Transverse colon (tissue), 4 donors: ENCODE results near the gene GRIFIN.

Source experiments
- EP300 ChIP-seq: sonication (generic); formaldehyde crosslinking; IDR thresholded peaks from one replicate; pipeline ENCODE4 v1.6.1; 2017; ENCODE audit warnings: antibody characterized with exemption, low read depth
- POLR2A ChIP-seq: fragments of 450-650 bp; IDR thresholded peaks from one replicate; pipeline ENCODE4 v1.6.1; 2016; ENCODE audit warnings: antibody characterized with exemption, mild to moderate bottlenecking, moderate library complexity
- POLR2AphosphoS5 ChIP-seq, 3 donors: sonication (generic); formaldehyde crosslinking; IDR thresholded peaks; one replicate each; pipeline ENCODE4 v1.6.1; 2016; ENCODE audit warnings: antibody characterized with exemption in 3 of 3
- TF ChIP-seq, protein P1 (sequence below), 5 experiments: fragments of 200-600 bp in 3 of 5; fragments of 450-650 bp in 2 of 5; sonication (generic) in 3 of 5; IDR thresholded peaks; 1 replicate in 2 of 5; 2 replicates in 3 of 5; pipeline ENCODE4 v1.5.1; 2016 to 2017; ENCODE audit warnings: antibody characterized with exemption in 5 of 5, inconsistent platforms in 3 of 5, mild to moderate bottlenecking in 2 of 5, moderate library complexity in 1 of 5

- no peak for TF ChIP-seq POLR2AphosphoS5 (IDR thresholded peaks at IDR 0.05)
- TF ChIP-seq, protein P1, sequence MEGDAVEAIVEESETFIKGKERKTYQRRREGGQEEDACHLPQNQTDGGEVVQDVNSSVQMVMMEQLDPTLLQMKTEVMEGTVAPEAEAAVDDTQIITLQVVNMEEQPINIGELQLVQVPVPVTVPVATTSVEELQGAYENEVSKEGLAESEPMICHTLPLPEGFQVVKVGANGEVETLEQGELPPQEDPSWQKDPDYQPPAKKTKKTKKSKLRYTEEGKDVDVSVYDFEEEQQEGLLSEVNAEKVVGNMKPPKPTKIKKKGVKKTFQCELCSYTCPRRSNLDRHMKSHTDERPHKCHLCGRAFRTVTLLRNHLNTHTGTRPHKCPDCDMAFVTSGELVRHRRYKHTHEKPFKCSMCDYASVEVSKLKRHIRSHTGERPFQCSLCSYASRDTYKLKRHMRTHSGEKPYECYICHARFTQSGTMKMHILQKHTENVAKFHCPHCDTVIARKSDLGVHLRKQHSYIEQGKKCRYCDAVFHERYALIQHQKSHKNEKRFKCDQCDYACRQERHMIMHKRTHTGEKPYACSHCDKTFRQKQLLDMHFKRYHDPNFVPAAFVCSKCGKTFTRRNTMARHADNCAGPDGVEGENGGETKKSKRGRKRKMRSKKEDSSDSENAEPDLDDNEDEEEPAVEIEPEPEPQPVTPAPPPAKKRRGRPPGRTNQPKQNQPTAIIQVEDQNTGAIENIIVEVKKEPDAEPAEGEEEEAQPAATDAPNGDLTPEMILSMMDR (IDR thresholded peaks at IDR 0.05): no peak
- no peak for TF ChIP-seq POLR2A
- TF ChIP-seq EP300: no peak
Measured at GRCh38 chr7:2476776-2477446, 713 bp upstream of the GRIFIN start.
